Common myeloid progenitor, CD34-positive (primary cell): ENCODE measurements around the gene REEP3.
A peak's percentile ranks its signal among the peaks of the same experiment; 100 is the strongest.

Experiments used
- CTCF ChIA-PET: fragments of 350-600 bp; sonication (Branson Sonifier 250); formaldehyde crosslinking; loops from one replicate; lab custom pipeline; 2021; ENCODE audit warnings: antibody characterized with exemption; lab: Charles Lee
- POLR2A ChIA-PET: fragments of 350-600 bp; sonication (Branson Sonifier 250); formaldehyde crosslinking; loops from one replicate; lab custom pipeline; 2021; ENCODE audit warnings: antibody characterized with exemption; lab: Charles Lee
- DNase-seq, 3 donors: peaks; one replicate each; pipeline versions ENCODE4 v3.0.0 to v3.0.0-alpha.2; 2013
- H3K27ac ChIP-seq, 2 experiments: 1 replicate in 1 of 2; 2 replicates in 1 of 2; pipeline ENCODE4 v1.7.0; 2013; ENCODE audit warnings: inconsistent platforms in 2 of 2, low read length in 2 of 2, mild to moderate bottlenecking in 2 of 2, low read depth in 1 of 2, moderate library complexity in 1 of 2; ENCODE audit not compliant: severe bottlenecking in 2 of 2, insufficient read depth in 1 of 2, poor library complexity in 1 of 2
- H3K27me3 ChIP-seq, 5 experiments: replicated peaks in 2 of 5; 1 replicate in 3 of 5; 2 replicates in 2 of 5; pipeline versions ENCODE4 v1.6.1 to v1.7.0; 2013; ENCODE audit warnings: low read length in 4 of 5, mild to moderate bottlenecking in 2 of 5, moderate library complexity in 2 of 5, inconsistent platforms in 1 of 5; ENCODE audit not compliant: insufficient read depth in 5 of 5, control insufficient read depth in 4 of 5
- H3K36me3 ChIP-seq, 4 experiments: 1 replicate in 2 of 4; 2 replicates in 2 of 4; pipeline versions ENCODE4 v1.6.1 to v1.7.0; 2013; ENCODE audit warnings: low read length in 3 of 4, control low read depth in 1 of 4, mild to moderate bottlenecking in 1 of 4; ENCODE audit not compliant: control insufficient read depth in 4 of 4, insufficient read depth in 4 of 4
- H3K4me1 ChIP-seq, 4 experiments: 1 replicate in 3 of 4; 2 replicates in 1 of 4; pipeline versions ENCODE4 v1.6.1 to v1.7.1; 2013; ENCODE audit warnings: low read length in 3 of 4, mild to moderate bottlenecking in 3 of 4, control low read depth in 1 of 4, inconsistent platforms in 1 of 4, moderate library complexity in 1 of 4; ENCODE audit not compliant: control insufficient read depth in 4 of 4, insufficient read depth in 4 of 4; ENCODE audit errors: control extremely low read depth in 1 of 4
- H3K4me3 ChIP-seq, 7 experiments: 1 replicate in 4 of 7; 2 replicates in 3 of 7; pipeline versions ENCODE4 v1.5.1 to v1.7.0; 2013; ENCODE audit warnings: mild to moderate bottlenecking in 7 of 7, low read length in 6 of 7, moderate library complexity in 6 of 7, inconsistent platforms in 2 of 7, low read depth in 2 of 7, control low read depth in 1 of 7; ENCODE audit not compliant: insufficient read depth in 4 of 7, control insufficient read depth in 1 of 7; ENCODE audit errors: extremely low read depth in 1 of 7
- H3K9me3 ChIP-seq, 5 experiments: 1 replicate in 4 of 5; 2 replicates in 1 of 5; pipeline versions ENCODE4 v1.6.1 to v1.7.1; 2013; ENCODE audit warnings: low read length in 4 of 5, mild to moderate bottlenecking in 2 of 5, inconsistent platforms in 1 of 5, low read depth in 1 of 5, moderate library complexity in 1 of 5; ENCODE audit not compliant: control insufficient read depth in 4 of 5, insufficient read depth in 2 of 5; ENCODE audit errors: control extremely low read depth in 1 of 5
- WGBS: methylation state at CpG from one replicate; pipeline ENCODE4 v1.1.5; 2013; ENCODE audit not compliant: insufficient coverage; 5-methylcytosine and 5-hydroxymethylcytosine counted together

Gene REEP3

DNA sequence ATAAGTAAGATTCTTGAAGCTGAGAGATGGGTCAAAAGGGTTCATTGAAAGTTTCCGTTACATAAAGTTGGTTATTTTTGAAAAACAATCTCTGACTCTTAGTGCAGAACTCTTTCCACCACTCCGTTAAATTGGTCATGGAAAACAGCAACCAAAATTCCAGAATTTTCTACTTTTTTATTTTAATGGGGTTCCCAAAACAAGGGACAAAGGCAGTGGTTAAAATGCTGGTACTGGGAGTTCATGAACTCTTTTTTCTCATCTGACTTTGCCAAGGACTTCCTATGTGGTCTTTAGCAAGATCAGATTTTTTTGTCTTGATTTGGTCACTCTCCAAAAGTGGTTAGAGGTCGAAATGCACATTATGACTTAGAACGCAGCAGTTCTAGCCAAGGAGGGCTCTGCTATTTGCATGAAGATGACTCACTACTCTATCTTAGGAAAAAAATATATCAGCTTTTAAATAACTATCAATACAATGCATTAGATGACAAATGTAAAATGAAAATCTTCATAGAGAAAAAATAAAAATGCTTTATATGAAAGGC, 145.7 kb downstream of the REEP3 start:
- ChIA-PET POLR2A (no interaction called here), CTCF (no interaction called here)
- no peak overlapping the region for H3K4me3 ChIP-seq
- H3K9me3 ChIP-seq: no peaks in the 10 kb centered on the region
- 0% methylated on average over 1 of the region's 4 CpGs for WGBS
- H3K36me3 ChIP-seq: no peaks in the 10 kb centered on the region
- no peak overlapping the region for H3K27ac ChIP-seq
- no peaks in the 10 kb centered on the region for H3K27me3 ChIP-seq
- peaks cover 0 to 3% (median 0%) of the 10 kb centered on the region in 4 experiments for H3K4me1 ChIP-seq
- DNase-seq: peak in 2 of 3 donors; percentile 4 to 15

DNA sequence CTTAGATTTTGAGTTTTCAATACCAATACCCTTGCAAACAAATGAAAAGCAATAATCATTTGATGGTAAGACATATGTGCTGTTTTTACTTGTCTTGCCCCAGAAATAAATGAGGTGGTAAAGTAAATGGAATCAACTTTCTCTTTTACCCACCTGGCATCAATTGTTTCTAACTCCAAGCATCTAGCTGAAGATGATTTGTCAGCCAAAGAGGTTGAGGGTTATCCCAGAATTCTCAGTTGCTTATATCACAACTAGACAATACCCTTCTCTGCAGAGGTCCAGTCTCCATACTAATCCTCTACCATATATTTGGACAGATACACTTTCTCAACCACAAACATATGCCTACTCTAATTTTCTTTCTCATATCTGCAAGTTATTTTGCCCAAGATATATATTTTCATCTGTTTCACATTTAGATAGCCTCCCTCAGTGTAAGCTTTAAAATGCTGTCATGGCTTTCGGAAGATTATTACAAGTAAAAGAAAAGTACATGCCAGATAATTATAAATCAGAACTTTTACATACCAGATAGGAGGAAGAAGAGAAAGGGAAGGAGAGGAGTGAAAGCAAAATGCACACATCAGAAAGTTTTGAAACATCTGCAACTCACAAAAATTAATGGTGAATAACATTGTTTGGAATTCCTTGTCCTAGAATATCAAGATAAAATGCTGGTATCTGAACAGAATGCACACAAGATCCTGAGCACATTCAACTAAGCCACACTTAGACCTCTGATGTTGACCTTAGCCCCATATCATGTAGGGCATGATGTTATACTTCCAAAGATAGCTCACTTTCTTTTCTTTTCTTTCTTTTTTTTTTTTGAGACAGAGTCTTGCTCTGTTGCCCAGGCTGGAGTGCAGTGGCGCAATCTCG, 146.6 kb downstream of the REEP3 start:
- POLR2A ChIA-PET: no interaction called here
- CTCF ChIA-PET: no interaction called here
- no peak overlapping the region for H3K27ac ChIP-seq
- H3K4me3 ChIP-seq: no peak overlapping the region
- H3K9me3 ChIP-seq: no peaks in the 10 kb centered on the region
- H3K27me3 ChIP-seq: no peaks in the 10 kb centered on the region
- peaks cover 0 to 8% (median 3%) of the 10 kb centered on the region in 4 experiments for H3K4me1 ChIP-seq
- WGBS: 100% methylated on average over 1 of the region's 3 CpGs
- DNase-seq: no peak
- H3K36me3 ChIP-seq: no peaks in the 10 kb centered on the region

DNA sequence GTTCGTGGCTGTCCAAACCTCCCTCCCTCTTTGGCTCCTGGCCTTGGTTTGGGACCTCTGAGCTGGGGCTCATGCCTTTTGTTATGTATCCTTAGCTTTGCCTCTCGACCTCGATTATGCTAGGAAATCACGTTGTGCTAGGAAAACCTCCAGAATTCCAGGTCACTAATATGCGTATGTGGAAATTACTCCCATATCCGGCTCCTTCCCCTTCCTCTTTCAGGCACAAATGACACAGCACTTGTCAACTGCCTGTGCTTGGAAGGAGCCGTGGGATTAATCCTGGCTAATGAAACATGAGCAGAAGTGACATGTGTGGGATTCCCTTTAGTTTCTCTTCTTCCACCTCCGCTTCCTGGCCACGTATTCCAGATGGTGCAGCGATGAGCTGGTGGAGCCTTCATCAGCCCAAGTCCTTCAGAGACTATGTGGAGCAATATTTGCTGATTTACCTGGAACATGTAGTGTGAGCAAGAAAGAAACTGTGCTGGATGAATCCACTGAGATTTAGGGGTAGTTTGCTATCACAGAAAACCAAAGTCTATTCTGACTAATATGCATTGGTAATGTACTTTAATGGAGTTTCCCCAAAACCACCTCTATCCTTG, 149.2 kb downstream of the REEP3 start:
- CTCF ChIA-PET: interaction anchor here (1.2 kb wide), 1 partner anchor 11 kb away, joined by 4 read pairs; no protein-coding TSS in a partner anchor
- Histone ChIP-seq H3K9me3 (no peaks in the 10 kb centered on the region), H3K27ac (no peak overlapping the region), H3K36me3 (no peaks in the 10 kb centered on the region), H3K4me3 (no peak overlapping the region), H3K27me3 (no peaks in the 10 kb centered on the region), H3K4me1 (peaks cover 0 to 8% (median 3%) of the 10 kb centered on the region in 4 experiments)
- no peak for DNase-seq
- 75% methylated on average over 9 of the region's 10 CpGs for WGBS
- POLR2A ChIA-PET: no interaction called here

DNA sequence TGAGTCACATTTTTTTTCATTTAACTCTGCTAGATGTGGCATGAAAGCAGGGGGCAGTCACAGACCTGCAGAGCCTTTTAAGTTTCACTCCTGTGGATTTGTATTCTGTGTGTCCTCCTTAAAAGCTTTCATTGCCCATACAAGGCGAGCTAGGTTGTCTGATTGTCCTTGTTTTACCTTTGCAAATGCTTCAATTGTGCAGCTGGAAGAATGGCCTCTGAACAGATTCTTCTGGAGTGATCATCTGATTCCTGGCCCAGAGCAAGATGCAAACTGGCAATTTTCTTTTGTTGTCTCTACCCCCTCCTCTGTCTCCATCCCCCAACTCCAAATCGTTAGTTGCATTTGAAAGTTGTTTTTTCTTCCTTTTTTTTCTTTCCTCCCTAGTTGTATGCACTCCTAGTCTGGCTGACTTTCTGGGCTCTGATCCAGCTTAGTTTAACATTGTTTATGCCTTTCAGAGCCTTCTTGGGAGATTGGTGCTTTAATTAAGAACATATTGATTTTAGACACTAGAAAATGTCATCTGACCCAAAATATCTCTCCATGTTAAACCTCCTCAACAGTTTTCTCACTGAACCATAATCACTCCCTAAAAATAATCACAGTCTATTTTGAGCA, 150.2 kb downstream of the REEP3 start:
- no peaks in the 10 kb centered on the region for H3K27me3 ChIP-seq
- DNase-seq: no peak
- ChIA-PET POLR2A (no interaction called here), CTCF (no interaction called here)
- 100% methylated on average over 1 of the region's 2 CpGs for WGBS
- peaks cover 0 to 8% (median 3%) of the 10 kb centered on the region in 4 experiments for H3K4me1 ChIP-seq
- no peak overlapping the region for H3K27ac ChIP-seq
- no peaks in the 10 kb centered on the region for H3K36me3 ChIP-seq
- no peak overlapping the region for H3K4me3 ChIP-seq
- H3K9me3 ChIP-seq: no peaks in the 10 kb centered on the region

DNA sequence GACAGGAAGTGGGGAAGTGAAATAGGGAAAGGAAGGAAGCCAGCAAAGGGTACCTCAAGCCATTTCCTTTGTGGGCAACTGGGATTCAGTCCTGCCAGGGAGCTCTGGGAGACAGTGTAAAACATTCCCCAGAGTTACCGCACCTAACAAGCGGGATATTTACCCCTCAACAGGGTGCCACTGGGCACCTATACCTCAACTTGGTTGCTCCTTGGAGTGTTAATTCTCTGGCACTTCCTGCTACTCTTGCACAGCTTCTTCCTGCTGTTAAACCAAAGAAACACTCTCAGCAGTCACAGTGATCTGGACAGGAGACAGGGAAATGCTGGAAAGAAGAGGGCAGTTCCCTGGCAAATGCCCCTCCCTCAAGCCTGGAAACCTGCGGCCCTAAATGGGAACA, 151.3 kb downstream of the REEP3 start:
- Histone ChIP-seq H3K36me3 (no peaks in the 10 kb centered on the region), H3K9me3 (no peaks in the 10 kb centered on the region), H3K4me3 (no peak overlapping the region), H3K27me3 (no peaks in the 10 kb centered on the region), H3K4me1 (peaks cover 0 to 8% (median 3%) of the 10 kb centered on the region in 4 experiments), H3K27ac (no peak overlapping the region)
- DNase-seq: no peak
- ChIA-PET POLR2A (no interaction called here), CTCF (no interaction called here)
- WGBS: 93% methylated on average over 2 of the region's 3 CpGs

DNA sequence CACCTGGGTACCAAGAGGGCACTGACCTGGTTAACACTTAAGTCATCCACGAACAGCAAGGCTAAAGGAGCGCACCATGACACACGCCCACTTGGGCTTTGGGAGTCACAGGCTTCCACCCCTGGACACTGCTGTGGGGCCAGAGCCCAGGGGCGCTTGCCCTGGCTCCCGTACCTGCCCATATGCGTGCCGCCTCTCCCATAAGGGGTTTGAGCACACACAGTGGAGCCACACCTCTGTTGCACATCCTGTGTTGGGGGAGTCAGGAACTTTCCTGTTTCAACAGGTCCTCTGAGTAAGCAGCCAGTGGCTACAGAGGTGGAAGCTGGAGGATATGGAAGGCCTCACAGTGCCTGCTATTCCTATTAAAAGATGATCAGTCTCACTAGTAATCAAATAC, 152.0 kb downstream of the REEP3 start:
- peaks cover 0 to 8% (median 3%) of the 10 kb centered on the region in 4 experiments for H3K4me1 ChIP-seq
- no peaks in the 10 kb centered on the region for H3K9me3 ChIP-seq
- H3K27ac ChIP-seq: no peak overlapping the region
- H3K36me3 ChIP-seq: no peaks in the 10 kb centered on the region
- CTCF ChIA-PET: no interaction called here
- H3K27me3 ChIP-seq: no peaks in the 10 kb centered on the region
- POLR2A ChIA-PET: no interaction called here
- H3K4me3 ChIP-seq: no peak overlapping the region
- WGBS: 100% methylated on average over 6 of the region's 7 CpGs
- DNase-seq: no peak
